ENCODE results near the gene ABHD2. TPM values are rescaled to one million over a fixed set of nuclear protein-coding genes. Genes with fewer than 3 reads are reported as not detected.

ABHD2 gene
- total RNA-seq, 4 donors from 2014 or later: 50.0 to 79.9 (median 65.2) TPM

- no peak for TF ChIP-seq CTCF (IDR thresholded peaks at IDR 0.05; ENCODE audit: low read depth)
These were observed 38.9 kb downstream of the ABHD2 start for GRCh38 chr15:89127054-89127702.

- no peak for TF ChIP-seq CTCF (IDR thresholded peaks at IDR 0.05; ENCODE audit: low read depth)
These were observed 40.3 kb downstream of the ABHD2 start for GRCh38 chr15:89128320-89129122.

GRCh38 chr15:89129123-89129815, 41.0 kb downstream of the ABHD2 start:
- TF ChIP-seq CTCF (IDR thresholded peaks at IDR 0.05; ENCODE audit: low read depth): no peak

GRCh38 chr15:89129816-89130134, 41.5 kb downstream of the ABHD2 start:
- no peak for TF ChIP-seq CTCF (IDR thresholded peaks at IDR 0.05; ENCODE audit: low read depth)

- TF ChIP-seq CTCF (IDR thresholded peaks at IDR 0.05; ENCODE audit: low read depth): no peak
These were observed 41.9 kb downstream of the ABHD2 start for GRCh38 chr15:89130201-89130600.

- no peak for TF ChIP-seq CTCF (IDR thresholded peaks at IDR 0.05; ENCODE audit: low read depth)
These were observed 43.5 kb downstream of the ABHD2 start for GRCh38 chr15:89131731-89132130.
